ENCODE measurements around the gene RAB27B.

DNA sequence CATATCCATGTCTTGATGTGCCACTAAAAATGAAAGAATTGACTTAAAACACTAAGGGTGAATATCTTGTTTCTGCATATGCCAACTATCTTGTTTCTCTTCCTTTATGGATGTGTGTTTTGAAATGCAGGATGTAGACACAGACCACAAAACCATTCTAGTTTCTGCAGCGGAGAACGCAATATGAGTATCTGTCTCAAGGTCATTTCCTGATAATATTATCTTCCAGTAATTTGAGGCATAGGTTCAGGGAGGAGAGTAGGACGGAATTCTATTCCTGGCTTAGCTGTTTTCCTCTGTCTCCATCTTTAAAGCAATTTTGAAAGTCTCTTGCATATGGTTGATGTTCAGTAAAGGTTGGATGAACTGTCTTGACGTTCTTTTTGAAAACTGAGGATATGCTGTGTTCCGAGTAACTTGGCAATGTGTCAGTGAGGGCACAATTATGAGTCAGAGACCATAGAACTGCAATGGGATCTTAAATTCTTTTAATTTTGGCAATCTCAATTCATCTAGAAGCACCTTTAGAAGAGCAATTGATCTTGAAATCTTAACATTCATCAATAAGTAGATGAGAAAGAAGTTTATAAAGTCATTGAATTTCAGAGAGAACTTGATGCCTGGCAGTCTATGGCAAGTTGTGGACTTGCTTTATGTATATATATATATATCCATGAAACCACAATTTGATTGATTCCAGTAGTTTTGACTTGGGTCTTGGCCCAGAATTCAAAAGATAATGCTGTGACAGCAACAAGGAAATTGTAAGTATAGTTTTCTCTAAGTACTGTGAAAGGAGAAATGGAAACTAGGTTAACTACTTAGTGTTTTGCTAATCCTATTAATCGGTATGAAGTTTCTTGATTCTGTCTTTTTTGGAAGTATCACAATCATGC lies 24.8 kb downstream of the RAB27B start:
- TF ChIP-seq, protein P1, sequence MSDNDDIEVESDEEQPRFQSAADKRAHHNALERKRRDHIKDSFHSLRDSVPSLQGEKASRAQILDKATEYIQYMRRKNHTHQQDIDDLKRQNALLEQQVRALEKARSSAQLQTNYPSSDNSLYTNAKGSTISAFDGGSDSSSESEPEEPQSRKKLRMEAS (IDR thresholded peaks at IDR 0.05), result no peak
- TF ChIP-seq, protein P2, sequence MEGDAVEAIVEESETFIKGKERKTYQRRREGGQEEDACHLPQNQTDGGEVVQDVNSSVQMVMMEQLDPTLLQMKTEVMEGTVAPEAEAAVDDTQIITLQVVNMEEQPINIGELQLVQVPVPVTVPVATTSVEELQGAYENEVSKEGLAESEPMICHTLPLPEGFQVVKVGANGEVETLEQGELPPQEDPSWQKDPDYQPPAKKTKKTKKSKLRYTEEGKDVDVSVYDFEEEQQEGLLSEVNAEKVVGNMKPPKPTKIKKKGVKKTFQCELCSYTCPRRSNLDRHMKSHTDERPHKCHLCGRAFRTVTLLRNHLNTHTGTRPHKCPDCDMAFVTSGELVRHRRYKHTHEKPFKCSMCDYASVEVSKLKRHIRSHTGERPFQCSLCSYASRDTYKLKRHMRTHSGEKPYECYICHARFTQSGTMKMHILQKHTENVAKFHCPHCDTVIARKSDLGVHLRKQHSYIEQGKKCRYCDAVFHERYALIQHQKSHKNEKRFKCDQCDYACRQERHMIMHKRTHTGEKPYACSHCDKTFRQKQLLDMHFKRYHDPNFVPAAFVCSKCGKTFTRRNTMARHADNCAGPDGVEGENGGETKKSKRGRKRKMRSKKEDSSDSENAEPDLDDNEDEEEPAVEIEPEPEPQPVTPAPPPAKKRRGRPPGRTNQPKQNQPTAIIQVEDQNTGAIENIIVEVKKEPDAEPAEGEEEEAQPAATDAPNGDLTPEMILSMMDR (IDR thresholded peaks at IDR 0.05), result no peak
- no peak for TF ChIP-seq RAD21 (conservative IDR thresholded peaks at IDR 0.05 in 1 of 2, IDR thresholded peaks at IDR 0.05 in 1 of 2)
- TF ChIP-seq POLR2A (IDR thresholded peaks at IDR 0.05; ENCODE audit: low read length), result no peak
- no peak for TF ChIP-seq KDM5A (IDR thresholded peaks at IDR 0.05)
- no peak for TF ChIP-seq KDM1A (IDR thresholded peaks at IDR 0.05; ENCODE audit: low read depth)

Data from A549 (cell line).